Measurements from ENCODE around the gene NACC2.
"Not testable (repeated sequence)": the region's sequence is repeated elsewhere in the genome, so short reads cannot be mapped to it uniquely, and the experiment has no call there.

Gene NACC2

GRCh38 chr9:136080716-136081112 is 14.4 kb downstream of the NACC2 start:
- DNase-seq (ENCODE audit: low read depth in 2 of 2), result no peak

DNA sequence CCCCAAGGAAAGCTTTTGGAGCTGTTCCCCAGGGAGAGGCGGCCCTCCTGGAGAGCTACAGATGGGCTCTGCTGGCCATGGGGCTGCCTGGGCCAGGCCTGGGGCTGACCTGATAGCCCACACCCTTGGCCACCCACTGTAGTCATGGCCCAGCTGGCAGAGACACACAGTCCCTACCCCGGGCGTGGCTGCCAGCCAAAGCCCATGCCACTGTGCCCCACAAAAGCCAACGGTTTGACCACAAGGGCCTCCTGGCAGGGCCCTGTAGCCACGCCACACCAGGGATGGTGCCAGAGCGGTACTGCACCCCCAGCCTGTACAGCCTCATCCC is 15.2 kb downstream of the NACC2 start:
- no peak for DNase-seq (ENCODE audit: low read depth in 2 of 2)

GRCh38 chr9:136079211-136079915 is 15.7 kb downstream of the NACC2 start:
- no peak for DNase-seq (ENCODE audit: low read depth in 2 of 2)

- no peak for DNase-seq (ENCODE audit: low read depth in 2 of 2)
These were observed 16.5 kb downstream of the NACC2 start for GRCh38 chr9:136078498-136079011.

DNA sequence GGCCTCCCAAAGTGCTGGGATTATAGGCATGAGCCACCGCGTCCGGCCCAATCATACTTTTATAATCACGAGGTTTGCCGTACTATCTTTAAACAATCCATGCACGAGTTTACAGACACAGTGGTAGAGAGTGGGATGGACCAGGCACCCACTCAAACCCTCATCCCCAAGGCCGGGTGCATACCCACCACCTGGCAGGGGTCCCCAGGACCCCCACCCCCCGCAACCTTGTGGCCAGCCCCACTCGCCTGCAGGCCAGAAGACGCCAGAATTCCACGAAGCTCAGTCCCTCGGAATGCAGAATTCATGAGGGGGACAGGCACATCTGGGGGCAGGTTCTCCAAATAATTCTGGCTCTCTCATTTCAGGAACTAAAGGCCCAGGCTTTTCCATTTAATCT is 17.1 kb downstream of the NACC2 start:
- no peak for DNase-seq (ENCODE audit: low read depth in 2 of 2)

GRCh38 chr9:136077491-136077890 is 17.6 kb downstream of the NACC2 start:
- DNase-seq (ENCODE audit: low read depth in 2 of 2), result no peak

GRCh38 chr9:136075881-136076678 is 19.0 kb downstream of the NACC2 start:
- DNase-seq (ENCODE audit: low read depth in 2 of 2), result no peak

GRCh38 chr9:136075134-136075841 is 19.8 kb downstream of the NACC2 start:
- DNase-seq (ENCODE audit: low read depth in 2 of 2), result no peak

DNA sequence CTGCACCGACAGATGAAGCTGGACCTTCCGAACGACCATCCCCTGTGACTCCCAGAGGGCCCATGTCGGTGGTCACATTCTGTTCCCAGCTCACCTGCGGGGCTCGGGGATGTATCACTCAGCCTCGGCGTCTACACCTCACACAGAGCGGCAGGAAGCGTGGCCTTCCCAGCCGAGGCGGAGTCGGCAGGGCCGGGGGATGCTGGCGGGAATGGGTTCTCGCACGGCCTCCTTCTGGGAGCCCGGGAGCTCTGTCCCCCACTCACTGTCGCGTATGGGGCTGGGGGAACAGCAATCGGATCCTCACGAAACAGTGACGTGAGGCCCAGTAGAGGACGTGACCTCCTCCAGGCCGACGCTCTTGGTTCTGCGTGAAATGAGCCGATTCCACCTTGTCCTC is 20.4 kb downstream of the NACC2 start:
- no peak for DNase-seq (ENCODE audit: low read depth in 2 of 2)

GRCh38 chr9:136062657-136063439 is 32.2 kb downstream of the NACC2 start:
- DNase-seq (ENCODE audit: low read depth in 2 of 2), result no peak

DNA sequence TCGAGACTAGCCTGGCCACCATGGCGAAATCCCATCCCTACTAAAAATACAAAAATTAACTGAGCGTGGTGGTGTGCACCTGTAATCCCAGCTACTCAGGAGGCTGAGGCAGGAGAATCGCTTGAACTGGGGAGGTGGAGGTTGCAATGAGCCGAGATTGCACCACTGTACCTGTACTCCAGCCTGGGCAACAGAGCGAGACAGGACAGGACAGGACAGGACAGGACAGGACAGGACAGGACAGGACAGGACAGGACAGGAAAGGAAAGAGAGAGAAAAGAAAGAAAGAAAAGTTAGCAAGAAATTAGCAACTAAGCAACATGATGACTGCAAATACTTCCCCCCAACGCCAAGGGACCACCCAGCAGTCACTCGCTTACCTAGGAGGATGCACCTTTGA is 33.2 kb downstream of the NACC2 start:
- not testable (repeated sequence) for DNase-seq (ENCODE audit: low read depth in 2 of 2)

DNA sequence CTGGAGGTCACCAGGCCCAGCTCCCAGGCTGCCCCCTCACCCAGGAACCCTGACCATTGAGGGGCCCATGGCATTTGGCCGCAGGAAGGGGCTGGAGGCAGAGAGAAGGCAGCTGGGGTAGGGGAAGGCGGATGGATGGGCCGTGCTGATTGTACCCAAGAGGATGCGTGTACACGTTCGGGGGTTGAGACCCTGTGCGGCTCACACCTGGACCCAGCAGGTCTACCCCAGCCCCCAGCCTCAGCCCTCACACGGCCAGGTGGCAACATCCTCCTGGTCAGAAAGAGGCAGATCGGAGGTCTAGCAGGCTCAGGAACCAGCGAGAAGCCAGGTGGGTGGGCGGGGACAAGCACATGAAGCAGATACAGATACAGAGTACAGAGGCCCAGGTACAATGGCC is 33.7 kb downstream of the NACC2 start:
- no peak for DNase-seq (ENCODE audit: low read depth in 2 of 2)

GRCh38 chr9:136060671-136061371 is 34.3 kb downstream of the NACC2 start:
- DNase-seq (ENCODE audit: low read depth in 2 of 2), result no peak

GRCh38 chr9:136059851-136060670 is 35.0 kb downstream of the NACC2 start:
- DNase-seq (ENCODE audit: low read depth in 2 of 2), result no peak

DNA sequence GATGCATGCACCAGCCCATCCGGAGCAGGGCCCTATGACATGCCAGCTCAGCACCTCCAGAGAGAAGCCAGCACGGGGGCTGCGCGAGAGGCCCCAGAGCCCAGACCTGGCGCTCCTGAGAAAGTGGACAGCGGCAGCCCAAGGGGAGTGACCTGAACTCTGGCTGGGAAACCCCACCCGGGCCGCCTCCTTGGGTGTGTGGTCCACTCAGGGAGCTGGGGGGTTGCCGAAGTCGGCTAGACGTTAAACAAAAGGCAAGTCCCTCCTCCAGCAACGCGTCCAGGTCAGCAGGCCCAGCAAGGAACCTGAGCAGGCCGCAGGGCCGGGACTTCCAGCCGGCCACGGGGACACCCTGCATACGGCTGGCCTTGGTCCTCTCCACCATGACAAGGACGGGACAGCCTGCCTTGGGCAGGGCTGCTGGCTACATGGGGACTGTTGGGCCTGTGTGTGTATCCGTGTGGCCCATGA is 35.7 kb downstream of the NACC2 start:
- DNase-seq (ENCODE audit: low read depth in 2 of 2), result no peak

DNA sequence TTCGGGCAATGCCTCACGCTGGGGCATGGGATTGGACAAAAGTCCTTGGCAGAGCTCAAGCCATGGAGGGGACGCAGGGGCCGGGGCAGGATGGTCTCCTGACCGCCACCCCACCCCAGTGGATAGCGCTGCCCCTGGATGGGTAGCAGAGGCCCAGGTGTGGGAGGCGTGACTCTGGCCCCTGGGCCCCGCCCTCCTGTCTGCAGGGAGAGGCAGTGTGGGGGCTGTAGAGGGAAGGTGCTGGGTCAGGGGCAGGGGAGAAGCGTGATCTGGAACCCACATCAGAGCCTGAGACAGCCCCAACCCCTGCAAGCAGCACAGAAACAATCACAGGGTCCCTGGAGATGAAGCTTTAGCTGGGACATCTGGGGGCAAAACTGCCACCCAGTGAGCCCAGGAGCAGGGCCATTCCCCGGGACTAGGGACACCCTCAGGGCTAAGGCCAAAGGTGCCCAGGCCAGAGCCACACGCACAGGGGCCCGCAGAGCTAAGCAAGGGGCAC is 36.2 kb downstream of the NACC2 start:
- no peak for DNase-seq (ENCODE audit: low read depth in 2 of 2)

- DNase-seq (ENCODE audit: low read depth in 2 of 2), result no peak
These were observed 37.0 kb downstream of the NACC2 start for GRCh38 chr9:136058084-136058483.

DNA sequence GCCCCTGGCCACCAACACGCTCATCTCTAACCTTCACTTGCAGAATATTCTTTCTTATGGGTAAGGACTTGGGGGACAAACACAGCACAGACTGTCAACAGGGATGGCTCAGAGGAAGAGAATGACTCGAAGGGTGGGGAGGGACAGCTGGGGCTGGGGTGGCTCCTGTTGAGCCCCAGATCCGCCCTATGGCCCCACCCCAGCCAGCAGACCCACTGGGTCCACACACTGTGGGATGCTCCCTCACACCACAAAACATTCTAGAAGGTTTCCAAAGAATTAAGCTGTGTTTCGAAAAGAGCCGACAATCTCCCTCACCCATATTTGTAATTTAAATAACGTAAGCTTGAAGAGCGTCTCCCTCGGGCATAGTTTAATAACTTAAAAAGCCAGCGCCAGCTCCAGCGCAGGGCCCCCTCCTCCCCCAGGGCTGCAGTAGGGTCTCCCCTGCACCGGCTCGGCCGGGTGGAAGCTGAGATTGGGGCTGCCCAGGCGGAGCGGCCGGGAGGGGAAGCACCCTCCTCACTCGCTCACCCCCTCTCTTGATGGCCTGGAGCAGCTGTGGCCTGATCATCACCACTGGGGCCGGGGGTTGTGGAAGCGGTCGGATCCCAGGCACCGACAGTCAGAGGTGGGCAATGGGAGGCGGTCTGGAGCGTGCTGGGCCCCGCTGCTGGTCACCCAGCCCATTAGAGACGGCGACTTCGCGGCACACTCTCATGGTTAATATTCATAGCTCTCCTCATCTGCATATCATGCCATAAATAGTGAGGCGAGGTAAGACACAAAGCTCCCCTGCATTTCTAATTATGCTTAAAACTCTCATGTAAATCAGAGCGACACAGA is 37.6 kb downstream of the NACC2 start:
- no peak for DNase-seq (ENCODE audit: low read depth in 2 of 2)
